HG03571 (cell line): Measurements from ENCODE around the gene SKAP1.
"Not testable (repeated sequence)": the region's sequence is repeated elsewhere in the genome, so short reads cannot be mapped to it uniquely, and the experiment has no call there.

Experiments used
- ATAC-seq: cut with Tn5 transposase; IDR thresholded peaks from one replicate; pipeline ENCODE4 v1.9.1; 2021; ENCODE audit not compliant: unreplicated experiment

The SKAP1 gene

DNA sequence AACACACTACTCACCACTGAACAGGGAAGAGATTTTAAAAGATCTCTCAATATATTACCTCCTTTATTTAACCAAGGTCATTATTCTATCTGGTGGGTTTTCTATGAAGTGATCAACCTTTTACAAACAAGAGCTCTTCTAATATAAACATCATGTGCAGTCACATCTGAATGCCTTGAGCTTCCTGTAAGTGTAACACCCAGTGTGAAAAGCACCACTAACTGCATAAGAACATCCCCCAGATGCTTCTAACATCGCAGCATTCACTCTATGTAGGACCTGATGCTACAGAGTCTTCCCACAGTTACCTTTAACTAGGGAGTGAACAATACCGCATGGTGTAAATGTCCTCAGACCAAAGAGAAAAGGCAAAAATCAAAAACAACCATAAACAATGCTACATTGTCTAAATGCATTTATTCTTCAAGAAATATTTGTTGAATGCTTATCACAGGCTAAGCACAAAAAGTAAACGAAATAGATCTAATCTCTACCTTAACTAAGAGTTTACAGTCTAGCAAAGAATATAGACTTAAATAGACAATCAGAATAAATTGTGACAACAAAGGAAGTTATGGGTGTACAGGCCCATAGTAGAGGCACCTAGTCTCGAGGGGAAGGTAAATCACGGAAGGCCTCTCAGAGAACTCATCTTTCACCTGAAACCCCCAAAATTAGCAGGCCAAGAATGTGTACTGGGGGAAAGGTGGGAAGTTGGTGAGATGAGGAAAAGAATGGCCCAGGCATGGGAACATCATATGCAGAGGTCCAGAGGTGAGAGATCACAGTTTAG lies 16.2 kb downstream of the SKAP1 start:
- ATAC-seq, result no peak

DNA sequence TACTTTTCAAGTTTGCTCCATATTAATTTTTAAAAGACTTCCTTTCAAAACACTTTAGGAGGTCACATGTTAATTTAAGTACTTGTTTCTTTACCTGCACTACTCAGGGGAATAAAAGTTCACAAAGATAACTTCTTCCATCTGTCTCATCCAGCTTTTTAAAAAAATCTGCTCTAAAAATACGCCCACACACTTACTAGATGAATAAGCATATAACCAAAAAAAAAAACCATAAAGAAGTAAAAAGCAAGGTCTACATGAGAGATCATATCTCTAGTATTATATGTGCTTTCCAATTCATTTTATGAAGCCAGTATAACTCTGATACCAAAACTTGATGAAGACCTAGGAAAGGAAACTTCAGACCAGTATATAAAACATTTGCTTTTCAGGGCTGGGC lies 17.2 kb downstream of the SKAP1 start:
- ATAC-seq, result no peak

DNA sequence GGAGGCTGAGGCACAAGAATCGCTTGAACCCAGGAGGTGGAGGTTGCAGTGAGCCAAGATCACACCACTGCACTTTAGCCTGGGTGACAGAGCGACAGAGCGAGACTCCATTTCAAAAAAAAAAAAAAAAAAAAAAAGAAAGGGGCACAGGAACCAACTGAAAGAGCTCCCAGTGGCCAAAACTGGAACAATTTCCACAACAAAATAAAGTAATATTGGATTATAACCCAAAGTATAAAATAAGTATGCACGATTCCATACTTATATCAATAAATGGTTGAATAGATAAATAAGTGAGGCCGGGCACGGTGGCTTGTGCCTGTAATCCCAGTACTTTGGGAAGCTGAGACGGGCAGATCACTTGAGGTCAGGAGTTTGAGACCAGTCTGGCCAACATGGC lies 19.2 kb downstream of the SKAP1 start:
- not testable (repeated sequence) for ATAC-seq

DNA sequence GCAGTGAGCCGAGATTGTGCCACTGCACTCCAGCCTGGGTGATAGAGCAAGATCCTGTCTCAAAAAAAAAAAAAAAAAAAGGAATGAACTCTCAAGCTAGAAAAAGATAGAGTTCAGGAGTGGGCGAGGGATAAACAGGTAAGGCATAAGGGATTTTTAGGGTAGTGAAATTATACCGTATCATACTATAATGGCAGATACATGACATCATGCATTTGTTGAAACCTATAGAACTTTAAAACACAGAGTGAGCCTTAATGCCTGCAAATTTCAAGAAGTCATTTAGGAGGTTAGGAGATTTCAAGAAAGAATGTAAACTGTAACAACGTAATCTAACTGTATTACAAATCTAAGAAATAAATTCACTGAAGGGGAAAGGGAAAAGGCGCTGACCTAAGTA lies 20.4 kb downstream of the SKAP1 start:
- ATAC-seq, result no peak

DNA sequence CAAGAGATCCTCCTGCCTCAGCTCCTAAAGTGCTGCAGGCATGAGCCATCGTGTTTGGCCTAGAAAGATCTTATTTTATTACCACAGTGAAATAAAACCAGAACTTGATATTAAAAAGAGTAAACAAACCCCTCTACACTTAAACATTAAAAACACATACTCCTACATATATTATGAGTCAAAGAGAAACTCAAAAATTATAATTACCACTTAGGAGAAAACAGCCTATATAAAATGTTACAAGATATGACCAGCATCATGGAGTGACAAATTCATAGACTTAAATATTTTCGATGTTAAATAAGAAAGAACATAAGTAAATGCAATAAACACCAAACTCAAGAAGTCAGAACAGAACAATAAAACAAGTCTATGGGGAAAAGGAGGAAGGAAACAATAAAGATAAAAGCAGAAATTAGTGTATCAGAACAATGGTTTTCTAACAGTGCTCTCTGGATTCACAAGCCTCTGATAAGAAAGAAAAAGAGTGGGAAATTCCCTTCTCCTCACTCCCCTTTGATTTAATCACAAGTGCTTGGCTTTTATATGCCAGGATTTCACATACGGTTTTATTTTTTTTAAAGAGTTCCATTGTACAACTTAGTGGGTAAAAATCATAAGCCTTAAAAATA lies 23.0 kb downstream of the SKAP1 start:
- no peak for ATAC-seq

DNA sequence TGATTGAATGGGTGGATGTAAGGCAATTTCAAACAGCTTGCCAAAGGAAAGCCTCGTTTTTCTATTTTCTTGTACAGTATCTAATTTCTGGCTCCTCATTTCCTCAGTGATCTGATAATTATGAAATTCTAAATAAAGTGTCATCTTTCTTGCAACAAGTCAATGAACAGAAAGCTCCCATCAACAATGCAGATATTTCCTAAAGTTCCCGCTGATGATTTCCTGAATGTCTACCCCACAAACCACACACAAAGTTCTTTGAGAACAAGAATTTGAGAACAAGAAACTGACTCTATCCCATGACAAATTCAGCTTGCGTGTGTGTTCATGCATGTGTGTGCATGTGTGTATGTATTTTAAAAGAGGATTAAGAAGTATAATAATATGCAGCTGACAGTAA lies 35.2 kb downstream of the SKAP1 start:
- ATAC-seq, result no peak

DNA sequence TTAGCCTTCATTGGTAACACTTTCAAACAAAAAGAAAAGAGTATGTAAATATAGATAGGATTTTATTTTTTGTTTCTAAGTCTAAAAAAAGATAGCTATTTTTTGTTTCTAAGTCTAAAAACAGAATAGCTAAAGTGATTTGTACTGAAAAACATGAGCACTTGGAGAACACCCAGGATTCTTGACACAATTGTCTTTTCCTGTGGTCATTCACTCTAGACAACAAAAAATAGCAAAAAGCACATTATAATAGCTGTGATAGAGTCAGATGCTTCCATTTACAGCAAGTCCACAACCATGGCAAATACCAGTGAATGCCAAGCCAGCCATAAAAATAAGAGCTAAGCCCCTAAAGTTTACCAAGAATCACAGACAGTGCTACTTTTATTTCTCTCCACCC lies 36.7 kb downstream of the SKAP1 start:
- ATAC-seq, result no peak

DNA sequence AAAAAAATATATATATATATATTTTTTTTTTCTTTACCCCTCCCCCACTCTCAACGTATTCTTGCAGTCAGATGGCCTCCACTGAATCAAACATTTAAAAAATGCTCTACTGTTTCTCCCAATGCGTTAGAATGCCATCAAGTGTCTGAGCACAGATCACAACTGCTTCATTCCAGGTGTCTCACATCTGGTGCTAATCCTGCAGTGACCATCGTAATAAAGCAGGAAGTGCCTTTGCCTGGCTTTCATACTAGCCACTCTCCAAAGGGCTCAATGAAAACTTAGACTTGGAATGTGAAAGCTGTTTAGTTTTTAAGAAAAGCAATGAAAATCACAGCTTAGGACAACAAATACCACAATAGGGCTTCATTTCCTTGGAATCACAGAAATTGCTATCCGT lies 37.2 kb downstream of the SKAP1 start:
- ATAC-seq, result no peak

DNA sequence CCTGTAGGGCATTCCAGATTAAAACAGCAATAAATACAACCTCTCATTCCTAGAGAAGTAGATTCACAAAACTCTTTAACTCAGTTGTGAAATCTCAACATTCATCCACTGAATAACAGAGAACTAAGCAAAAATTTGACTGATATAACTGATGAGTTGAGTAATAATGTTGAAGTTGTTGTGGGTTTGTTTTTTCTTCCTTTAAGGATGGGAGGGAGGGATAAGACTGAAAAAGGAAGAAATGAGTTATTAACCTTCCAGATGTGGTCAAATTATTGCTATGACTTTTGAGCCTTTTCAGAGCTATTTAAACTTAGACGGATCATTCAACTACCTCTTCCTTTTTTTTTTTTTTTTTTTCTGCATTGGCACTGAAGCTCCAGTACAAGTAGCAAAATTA lies 38.6 kb downstream of the SKAP1 start:
- no peak for ATAC-seq

DNA sequence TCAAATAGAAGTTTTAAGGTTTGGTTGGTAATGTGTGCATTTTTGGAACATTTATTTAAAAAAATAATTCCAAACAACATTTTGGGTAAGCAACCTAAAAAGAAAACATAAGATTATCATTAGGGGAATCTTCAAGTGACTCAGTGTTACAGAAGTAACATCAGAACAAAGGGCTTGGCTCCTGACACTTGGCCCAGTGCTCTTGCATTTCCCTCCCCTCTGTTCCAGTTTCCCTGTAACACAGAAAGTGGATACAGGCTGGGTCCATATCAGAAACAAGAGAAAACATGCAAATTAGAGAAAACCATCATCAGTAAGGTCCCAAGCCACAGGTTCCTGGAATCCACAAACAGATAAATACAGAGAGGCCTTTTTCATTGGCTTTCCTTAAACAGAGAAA lies 40.1 kb downstream of the SKAP1 start:
- ATAC-seq, result no peak

DNA sequence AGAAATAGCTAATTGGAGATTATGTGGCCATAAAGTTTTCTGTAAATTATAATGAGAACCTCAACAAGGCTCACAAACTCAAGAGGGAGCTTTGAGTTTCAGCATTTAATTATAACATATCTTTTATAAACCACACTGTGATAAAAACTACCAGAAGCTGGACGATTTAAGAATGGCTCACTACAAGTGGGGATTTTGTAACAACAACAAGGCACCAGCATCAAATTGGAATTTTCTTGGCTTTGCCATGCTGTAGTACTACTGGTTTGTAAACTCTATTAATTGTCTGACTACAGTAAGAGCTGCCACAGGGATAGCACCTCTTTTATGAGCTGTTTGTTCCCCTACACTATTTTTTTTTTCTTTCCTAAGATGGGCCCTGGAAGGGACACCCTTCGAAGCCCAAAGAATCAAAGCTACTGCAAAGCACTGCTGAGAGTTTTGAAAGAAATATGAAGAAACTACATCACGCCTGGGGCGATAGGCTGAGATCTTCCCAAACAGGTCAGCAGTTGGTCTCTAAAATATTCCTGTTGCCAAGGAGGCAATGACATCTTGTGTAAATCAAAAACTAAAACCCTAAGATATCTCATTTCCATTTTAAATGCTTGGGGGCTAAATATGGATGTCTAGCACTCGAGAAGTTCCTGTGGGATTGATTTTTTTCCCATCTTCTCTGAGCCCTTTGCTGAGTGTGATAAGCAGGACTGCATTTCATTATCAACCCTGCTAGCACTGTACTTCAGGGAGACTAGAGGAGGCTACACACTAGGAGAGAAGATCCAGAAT lies 40.9 kb downstream of the SKAP1 start:
- no peak for ATAC-seq

DNA sequence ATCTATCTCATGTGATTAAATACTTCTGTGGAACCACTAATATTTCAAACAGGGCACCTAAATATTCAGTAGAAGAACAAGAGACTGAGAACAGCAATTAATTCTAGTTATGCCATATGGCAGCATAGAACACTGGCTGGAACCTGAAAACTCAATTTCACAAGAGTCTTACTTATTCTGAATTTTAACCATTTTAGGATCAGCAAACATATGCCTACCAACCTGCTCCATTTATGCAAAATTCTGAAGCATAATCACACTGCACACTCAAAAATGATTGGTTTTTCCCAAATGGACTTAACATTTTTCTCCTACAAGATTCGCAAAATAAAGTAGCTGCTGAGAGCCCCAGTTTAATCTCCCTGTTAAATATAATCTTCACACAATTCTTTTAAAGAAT lies 43.2 kb downstream of the SKAP1 start:
- ATAC-seq, result no peak

DNA sequence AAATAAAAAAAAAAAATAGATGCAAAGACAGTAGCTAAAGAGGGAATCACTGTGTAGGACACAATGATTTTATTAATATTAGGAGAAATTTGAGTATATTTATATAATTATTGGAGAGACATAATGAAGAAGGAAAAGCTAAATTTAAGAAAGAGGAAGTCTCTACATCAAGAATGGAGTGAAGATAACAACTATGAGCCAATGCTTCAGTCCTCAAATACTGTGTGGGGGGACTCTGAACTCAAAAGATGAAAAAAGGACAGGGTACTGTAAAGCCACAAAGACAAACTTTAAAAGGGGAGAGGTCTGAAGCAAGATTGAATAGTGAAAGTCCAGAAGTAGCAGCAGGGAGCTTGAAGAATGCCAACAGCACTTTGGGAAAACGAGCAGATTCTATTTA lies 44.7 kb downstream of the SKAP1 start:
- no peak for ATAC-seq

DNA sequence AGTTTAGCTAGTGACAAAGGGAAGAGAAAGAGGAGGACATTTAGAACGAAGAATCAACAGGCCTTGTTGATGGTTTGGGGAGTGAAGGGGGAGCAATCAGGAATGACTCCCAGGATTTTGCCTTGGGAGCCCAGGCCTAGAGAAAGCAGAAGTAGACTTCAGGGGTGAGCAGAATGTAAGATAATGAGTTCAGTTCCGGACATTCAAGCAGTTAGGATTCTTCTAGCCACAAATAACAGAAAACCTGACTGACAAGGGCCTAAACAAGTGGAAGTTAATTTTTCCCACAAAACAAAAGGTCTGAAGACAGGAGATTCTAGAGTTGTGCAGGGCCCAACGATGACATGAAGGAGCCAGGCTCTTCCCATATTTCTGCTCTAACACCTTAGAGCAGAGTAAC lies 45.9 kb downstream of the SKAP1 start:
- no peak for ATAC-seq

DNA sequence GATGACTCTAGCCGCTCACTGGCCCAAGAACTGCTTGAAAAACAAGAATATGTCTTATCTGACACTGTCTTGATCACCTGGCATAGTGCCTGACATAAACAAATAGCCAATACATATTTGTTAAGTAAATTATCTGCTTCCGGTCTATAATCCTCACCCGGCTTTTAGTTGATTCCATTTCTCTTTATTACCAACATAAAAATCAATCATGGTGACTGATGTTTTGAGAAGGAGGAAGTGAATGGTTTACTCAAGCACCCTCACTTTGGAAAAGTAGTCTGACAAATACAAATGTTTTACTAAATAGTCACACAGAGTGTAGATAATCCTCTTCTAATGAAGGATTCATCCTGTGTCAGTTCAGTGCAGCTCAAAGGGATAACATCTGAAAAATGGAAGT lies 47.0 kb downstream of the SKAP1 start:
- no peak for ATAC-seq

DNA sequence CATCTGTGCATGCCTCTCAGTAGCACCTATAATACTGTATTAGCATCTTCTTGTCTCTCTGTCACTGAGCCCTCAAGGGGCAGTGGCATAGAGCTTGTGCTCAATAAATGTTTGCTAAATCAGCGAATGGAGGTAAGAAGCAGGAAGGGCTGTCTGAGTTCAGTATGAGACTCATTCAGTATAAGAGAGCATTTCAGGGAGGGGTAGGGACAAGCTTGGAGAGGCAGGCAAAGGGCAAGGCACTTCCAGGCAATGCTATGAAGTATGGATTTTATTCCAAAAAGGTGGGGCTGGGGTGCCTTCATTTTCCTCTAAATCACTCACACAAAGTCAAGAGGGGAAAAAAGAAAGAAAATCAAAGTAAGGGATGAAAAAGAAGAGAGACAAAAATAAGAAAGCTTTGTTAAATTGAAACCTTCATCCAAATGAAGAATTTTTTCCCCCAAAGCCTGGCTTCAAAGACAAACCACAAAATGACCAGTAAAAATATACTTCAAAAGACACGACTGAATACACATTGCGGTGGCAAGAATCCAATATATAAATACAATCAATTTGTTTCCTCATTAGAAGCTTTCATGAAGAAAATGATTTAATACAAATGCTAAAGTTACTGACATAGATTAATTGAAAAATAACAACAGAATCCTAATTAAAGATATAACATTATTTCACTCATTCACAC lies 51.2 kb downstream of the SKAP1 start:
- no peak for ATAC-seq

DNA sequence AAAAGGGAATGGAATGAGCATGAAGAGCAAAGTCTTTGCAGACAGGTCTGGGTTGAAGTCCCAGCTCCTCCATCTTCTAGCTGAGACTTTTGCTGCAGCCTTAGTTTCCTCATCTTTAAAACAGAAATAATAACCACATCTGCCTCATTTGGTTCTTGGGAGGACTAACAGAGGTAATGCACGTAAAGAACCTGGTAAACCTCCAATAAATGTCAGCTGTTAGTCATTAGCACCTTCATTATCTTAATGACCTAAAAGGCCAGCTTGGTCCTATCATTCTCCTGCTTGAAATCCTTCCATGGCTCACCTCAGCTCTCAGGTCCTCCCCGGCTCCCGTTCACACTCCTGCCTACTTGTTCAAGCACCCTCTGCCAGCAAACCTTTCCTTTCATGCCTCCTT lies 51.8 kb downstream of the SKAP1 start:
- no peak for ATAC-seq

DNA sequence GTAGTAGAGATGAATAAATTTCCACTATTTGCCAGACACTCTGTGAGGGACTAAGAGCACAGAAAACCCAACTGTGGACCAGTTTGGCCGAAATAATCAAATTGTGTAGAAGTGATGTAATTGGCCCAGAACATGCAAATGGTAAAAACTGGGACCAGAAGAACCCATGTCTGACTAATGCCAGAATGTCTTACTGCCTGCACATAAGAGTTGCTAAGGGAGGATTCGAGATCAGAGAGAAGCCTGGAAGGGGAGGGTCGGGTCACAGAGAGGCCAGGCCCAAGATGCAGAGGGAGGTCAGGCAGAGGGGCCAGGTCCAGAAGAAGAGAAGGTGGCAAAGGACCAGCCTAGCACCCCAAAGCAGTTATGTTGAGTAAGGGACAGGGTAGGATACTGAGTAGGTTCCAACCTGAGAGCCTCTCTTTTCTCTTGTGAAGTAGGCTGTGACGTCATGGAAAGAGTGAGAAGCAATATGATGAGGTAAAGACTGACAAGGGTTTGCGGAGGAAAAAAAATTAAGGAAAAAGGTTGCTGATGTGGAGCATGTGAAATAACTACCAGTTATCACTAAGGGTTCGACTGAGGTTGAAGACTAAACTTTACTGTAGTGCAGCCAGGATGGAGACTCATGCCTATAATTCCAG lies 53.2 kb downstream of the SKAP1 start:
- no peak for ATAC-seq

DNA sequence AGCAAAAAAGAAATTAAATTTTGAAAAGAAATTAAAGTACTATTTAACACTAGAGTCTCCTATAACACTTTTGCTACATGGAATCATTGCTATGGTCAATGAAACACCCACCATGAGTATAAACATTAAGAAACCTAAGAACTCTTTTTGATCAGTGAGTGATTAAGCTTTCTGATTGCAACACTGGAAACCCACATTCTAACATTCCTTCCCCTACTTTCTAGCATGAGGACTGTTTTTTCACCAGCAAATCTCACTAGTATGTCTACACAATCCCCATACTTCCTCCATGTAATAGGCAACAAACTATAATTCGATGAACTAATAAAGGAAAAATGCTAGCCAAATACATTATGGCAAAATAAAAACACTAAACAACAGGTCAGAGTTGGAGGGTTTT lies 54.7 kb downstream of the SKAP1 start:
- ATAC-seq, result no peak

DNA sequence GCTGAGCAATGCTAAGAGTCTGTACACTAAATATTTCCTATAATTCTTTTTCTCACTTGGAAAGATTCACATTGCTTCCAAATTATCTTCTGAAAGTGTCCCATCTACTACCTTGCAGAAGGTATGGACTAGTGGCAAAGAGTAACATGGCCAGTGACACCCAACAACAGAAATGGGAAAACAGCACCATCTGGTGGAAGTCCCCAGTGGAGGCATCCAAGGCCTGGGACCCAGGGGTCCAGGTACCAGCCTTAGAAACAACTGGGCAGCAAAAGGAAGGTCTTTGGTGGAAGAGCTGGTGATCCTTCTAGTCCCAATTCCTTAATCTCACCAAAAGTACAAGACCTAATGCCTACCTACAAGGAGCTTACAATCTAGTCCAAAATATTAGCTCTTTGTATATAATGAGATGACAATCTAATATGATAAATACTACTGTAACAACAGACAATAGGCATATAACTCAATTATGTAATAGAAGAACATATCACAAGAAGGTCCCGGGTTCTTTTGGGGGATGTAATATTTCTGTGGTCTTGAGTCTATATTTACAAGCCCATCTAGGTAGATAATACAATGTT lies 55.3 kb downstream of the SKAP1 start:
- no peak for ATAC-seq

DNA sequence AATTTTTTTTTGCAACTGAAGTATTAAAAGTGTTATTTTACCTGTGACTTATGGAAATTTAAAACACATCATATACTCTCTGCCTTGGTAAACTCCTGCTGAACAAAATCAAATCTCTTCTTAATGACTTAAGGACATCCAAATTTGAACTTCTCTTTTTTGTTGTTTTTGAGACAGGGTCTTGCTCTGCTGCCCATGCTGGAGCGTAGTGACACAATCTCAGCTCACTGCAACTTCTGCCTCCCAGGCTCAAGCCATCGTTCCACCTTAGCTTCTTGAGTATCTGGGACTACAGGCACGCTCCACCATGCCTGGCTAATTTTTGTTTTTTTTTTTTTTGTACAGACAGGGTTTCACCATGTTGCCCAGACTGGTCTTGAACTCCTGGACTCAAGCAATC lies 56.1 kb downstream of the SKAP1 start:
- ATAC-seq, result no peak
